Testis (tissue), 2 donors: ENCODE measurements around the gene MYH3.

ENCODE experiments used
- CTCF ChIP-seq, 3 experiments: fragments of 450-650 bp in 2 of 3; fragments of 200-600 bp in 1 of 3; sonication (generic) in 1 of 3; IDR thresholded peaks; one replicate each; pipeline ENCODE4 v1.5.1; 2016 to 2019; ENCODE audit warnings: antibody characterized with exemption in 3 of 3, mild to moderate bottlenecking in 2 of 3, moderate library complexity in 1 of 3
- POLR2A ChIP-seq: fragments of 450-650 bp; IDR thresholded peaks from one replicate; pipeline ENCODE4 v1.6.1; 2017; ENCODE audit warnings: antibody characterized with exemption, mild to moderate bottlenecking, moderate library complexity

- TF ChIP-seq CTCF (IDR thresholded peaks at IDR 0.05) (no peak), POLR2A (no peak)
These were observed 46.2 kb downstream of the MYH3 start for GRCh38 chr17:10610884-10611283.
